ENCODE data around the gene TRPV4.

- TF ChIP-seq POLR2AphosphoS5 (IDR thresholded peaks at IDR 0.05): no peak
- no peak for TF ChIP-seq POLR2A (IDR thresholded peaks at IDR 0.05)
- no peak for TF ChIP-seq EP300 (IDR thresholded peaks at IDR 0.05)
- TF ChIP-seq, protein P1, sequence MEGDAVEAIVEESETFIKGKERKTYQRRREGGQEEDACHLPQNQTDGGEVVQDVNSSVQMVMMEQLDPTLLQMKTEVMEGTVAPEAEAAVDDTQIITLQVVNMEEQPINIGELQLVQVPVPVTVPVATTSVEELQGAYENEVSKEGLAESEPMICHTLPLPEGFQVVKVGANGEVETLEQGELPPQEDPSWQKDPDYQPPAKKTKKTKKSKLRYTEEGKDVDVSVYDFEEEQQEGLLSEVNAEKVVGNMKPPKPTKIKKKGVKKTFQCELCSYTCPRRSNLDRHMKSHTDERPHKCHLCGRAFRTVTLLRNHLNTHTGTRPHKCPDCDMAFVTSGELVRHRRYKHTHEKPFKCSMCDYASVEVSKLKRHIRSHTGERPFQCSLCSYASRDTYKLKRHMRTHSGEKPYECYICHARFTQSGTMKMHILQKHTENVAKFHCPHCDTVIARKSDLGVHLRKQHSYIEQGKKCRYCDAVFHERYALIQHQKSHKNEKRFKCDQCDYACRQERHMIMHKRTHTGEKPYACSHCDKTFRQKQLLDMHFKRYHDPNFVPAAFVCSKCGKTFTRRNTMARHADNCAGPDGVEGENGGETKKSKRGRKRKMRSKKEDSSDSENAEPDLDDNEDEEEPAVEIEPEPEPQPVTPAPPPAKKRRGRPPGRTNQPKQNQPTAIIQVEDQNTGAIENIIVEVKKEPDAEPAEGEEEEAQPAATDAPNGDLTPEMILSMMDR (IDR thresholded peaks at IDR 0.05): no peak
These were observed 49.8 kb downstream of the TRPV4 start for GRCh38 chr12:109783135-109783964.
